UCSD-AML1 (cell line): ENCODE measurements around the gene KIF5B.
"Not testable (repeated sequence)": the region's sequence is repeated elsewhere in the genome, so short reads cannot be mapped to it uniquely, and the experiment has no call there.

Source experiments
- DNase-seq: peaks from one replicate; lab custom pipeline; 2025; ENCODE audit not compliant: unreplicated experiment; lab: John Stamatoyannopoulos, UW

Gene KIF5B

DNA sequence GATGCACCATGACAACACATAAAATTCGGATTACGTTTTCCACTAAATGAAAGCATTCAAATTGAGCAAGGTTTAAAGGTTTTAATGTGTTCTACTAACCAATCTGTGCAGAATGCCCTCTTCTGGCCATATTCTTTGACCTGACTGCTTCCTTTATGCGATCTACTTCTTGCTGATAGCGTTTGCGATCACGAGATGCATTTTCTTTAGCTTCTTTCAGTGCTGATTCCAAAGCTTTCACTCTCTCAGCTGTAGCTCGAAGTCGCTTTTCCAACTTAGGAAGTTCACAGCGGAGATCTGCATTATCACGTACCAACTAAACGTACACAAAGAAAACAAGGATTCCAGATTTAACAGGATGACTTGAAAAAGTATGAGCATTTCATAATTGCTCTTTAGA is 39.2 kb downstream of the KIF5B start:
- no peak for DNase-seq

DNA sequence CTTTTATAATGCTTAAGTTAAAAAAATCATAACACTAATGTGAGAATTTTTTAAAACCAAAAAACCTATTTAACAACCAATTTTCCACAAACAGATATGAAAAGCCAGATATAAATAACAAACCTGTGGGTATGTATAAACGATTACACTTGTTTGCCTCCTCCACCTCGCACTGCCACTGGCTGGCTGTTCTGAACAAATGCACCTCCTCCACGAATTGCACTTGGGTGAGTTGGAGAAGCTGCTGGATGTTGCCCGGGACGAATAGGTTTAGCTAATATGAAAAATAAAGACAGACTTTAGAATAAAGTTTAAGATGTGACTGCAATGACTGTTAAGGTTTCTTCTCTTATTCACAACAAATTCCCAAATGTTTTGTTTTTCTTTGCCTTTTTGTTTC is 40.8 kb downstream of the KIF5B start:
- no peak for DNase-seq

DNA sequence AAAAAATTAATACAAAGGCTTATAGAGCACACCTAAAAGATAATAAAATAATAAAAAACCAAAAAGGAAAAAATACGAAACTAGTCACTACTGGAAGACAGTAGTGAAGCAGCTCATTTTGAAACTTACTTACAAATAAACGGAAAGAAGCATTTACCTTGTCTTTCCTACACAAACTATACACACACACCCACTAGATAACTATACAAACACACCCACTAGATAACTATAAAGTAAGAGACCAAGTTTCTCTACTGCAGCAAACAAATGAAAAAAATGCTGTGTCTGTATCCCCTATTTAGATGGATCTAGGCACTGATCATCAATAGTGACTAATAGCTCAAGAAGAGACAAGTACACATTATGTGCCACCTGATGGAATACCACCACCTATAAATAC is 49.2 kb downstream of the KIF5B start:
- no peak for DNase-seq

DNA sequence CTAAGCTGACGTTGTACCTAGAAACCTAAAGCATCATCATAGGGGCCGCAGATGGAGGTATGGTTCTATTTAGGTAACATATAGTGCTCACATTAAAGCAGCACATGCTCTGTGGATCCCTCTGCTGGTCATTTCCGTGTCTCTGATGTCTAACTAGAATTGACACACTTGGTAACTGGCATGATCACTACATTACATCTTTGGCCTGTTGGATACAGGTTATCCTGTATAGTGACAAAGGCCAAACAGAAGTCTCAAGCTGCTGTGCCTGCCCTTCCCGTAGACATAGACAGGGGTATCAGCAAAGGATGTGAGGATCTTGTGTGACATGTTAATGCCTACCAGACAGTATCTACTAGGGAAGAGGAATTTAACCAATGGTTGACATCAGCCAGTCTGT is 51.2 kb downstream of the KIF5B start:
- no peak for DNase-seq

DNA sequence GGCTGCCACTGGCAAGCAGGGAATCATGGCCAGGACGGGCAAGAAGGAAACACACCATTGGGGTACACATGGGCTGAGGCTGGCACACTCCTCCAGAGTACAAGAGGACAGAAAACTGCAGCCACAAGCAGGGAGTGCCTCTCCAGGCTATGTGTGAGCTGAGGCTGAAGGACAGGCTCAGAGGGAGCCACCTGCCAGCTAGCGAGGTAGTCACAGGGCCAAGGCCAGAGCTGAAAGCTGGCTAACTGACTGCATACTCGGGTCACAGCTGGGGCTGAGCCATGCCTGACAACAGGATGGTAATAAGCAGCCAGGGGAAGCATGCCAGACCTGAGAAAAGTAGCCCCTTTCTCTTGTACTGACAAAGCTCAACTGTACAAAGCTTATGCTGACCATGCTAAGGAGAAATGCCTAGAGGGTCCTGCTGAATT is 52.0 kb downstream of the KIF5B start:
- DNase-seq: no peak

DNA sequence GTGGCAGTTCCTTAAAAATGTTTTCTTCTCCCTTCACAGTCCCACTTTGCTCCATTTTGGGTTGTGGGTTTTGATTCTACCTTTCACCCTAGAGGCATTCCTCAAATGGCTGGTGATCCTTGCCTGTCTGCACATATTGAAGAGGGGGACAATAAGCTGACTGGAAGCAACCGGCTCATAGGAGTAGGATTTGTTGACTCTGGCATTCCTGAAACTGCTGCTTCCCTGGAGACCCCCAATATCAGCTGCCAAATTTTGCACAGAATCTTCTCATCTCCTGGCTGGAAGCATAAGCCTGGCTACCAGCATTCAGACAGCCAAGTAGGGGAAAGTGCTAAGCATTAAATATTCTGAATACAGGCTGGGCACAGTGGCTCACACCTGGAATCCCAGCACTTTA is 53.7 kb downstream of the KIF5B start:
- DNase-seq: no peak

DNA sequence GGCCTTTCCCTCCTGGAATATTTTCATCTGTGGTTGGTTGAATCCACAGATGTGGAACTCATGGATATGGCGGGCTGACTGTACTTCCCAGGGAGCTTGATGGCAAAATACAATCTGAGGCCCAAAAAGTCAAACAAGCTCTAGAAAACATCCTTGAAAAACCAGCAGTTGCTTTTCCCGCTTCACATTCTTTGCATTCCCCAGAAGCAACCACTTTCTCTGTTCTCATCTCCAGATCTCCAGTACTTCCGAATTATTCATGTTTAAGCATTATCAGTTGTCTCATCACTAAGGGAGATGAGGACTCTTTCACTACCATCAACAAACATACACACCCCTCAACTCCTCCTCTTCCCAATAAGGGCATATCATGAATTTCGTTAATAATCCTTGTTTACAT is 55.3 kb downstream of the KIF5B start:
- no peak for DNase-seq

DNA sequence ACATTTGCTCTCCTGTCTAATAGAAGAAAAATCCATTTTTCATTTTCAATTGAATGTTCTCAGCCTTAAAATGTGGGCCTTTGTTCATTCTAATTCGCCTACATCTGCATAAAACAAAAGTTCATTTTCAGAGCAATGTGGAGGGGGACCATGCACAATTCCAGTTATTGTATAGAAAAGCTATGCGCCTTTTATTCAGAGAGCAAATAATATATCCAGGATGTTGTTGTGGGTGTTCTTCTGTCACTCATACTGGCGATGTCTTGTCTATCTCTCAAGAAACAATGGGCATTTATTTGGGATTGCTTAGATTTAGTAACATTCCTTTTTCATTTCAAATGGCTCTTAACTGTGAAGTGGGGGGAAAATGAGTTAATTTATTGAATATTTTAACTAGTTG is 56.4 kb downstream of the KIF5B start:
- DNase-seq: no peak

DNA sequence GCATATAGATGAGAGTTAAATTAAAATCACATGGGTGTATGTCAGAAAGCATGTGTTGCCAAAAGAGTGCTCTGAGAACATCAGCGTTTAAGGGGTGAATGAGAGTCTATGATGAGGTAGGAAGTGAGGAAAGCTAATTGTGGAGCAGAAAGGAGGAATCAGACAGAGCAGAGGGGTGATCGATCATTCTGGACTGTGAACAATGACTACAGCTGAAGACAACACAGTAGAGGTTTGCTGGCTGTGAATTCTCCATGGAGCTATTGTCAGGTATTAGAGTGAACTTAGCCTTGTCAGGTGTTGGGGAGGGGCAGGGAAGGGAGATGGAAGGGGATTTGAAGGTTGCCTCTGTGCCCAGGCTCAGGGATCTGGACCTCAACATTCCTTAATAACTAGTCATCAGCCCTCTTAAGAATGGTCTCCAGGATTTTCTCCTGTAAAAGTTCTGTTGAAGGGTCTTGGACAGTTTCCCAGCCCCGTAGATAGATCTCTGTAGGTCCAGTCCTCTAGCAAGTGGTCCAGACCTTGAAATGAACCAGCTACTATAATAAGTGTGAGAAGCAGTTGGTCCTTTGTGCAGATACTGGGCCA is 57.1 kb downstream of the KIF5B start:
- DNase-seq: no peak

DNA sequence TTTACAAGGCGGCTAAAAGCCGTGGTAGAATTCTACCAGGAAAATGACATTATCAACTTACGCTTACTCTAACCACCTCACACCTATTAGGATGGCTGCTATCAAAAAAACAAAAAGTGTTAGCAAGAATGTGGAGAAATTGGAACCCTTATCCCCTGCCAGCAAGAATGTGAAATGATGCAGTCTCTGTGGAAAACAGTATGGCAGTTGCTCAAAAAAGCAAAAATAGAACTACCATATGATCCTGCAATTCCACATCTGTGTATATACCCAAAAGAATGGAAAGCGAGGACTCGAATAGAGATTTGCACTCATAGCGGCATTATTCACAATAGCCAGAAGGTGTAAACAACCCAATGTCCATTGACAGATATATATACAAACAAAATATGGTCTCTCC is 61.3 kb downstream of the KIF5B start:
- DNase-seq: no peak

DNA sequence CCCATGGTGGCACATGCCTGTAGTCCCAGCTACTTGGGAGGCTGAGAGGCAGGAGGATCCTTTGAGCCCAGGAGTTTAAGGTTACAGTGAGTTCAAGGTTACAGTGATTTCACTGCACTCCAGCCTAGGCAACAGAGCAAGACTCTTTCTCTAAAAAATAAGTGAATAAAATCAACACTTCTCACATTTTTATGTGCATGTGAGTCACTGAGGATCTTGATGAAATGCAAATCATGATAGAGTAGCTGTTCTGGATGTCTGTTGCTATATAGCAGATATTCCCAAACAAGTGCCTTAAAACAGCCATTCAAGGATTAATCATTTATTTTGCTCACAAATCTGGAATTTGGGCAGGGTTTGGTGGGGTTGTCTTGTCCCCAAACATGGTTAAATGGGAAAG is 65.3 kb downstream of the KIF5B start:
- DNase-seq: no peak

DNA sequence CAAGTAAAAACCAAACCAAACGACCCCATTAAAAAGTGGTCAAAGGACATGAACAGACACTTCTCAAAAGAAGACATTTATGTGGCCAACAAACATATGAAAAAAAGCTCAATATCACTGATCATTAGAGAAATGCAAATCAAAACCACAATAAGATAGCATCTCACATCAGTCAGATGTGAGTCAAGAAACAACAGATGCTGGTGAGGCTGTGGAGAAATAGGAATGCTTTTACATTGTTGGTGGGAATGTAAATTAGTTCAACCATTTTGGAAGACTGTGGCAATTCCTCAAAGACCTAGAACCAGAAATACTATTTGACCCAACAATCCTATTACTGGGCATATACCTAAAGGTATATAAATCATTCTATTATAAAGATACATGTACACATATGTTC is 68.4 kb downstream of the KIF5B start:
- not testable (repeated sequence) for DNase-seq

DNA sequence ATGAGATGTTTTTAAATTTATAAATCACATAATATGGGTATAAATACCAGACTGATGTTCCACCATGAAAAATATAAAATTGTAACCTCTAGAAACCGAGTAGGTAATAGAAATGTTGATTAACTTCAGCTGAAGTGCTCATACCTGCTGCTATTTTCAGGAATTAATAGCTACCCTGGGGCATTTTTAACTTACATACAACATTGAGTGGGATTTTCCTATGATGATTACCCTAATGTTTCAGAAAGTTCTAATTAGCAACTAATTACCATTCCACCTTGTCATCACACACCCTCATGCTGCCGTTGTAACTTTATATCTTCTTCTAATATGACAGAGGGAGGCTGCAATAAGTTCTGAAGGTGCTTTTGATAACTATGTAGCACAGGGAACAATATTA is 74.1 kb downstream of the KIF5B start:
- DNase-seq: no peak

DNA sequence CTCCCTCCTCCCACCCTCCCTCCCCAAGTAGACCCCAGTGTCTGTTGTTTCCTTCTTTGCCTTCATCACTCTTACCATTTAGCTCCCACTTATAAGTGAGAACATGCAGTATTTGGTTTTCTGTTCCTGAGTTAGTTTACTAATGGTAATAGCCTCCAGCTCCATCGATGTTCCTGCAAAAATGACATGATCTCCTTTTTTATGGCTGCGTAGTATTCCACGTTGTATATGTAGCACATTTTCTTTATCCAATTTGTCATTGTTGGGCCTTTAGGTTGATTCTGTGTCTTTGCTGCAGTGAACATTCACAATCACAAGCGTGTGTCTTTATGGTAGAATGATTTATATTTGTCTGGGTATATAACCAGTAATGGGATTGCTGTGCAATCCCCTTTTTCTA is 75.8 kb downstream of the KIF5B start:
- no peak for DNase-seq

DNA sequence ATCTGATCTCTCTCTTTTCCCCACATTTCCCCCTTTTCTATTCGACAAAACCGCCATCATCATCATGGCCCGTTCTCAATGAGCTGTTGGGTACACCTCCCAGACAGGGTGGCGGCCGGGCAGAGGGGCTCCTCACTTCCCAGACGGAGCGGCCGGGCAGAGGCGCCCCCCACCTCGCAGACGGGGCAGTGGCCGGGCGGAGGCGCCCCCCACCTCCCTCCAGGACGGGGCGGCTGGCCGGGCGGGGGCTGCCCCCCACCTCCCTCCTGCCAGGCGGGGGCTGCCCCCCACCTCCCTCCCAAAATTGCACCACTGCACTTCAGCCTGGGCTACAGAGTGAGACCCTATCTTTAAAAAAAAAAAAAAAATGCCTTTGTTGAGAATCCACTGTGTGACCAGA is 77.2 kb downstream of the KIF5B start:
- not testable (repeated sequence) for DNase-seq

DNA sequence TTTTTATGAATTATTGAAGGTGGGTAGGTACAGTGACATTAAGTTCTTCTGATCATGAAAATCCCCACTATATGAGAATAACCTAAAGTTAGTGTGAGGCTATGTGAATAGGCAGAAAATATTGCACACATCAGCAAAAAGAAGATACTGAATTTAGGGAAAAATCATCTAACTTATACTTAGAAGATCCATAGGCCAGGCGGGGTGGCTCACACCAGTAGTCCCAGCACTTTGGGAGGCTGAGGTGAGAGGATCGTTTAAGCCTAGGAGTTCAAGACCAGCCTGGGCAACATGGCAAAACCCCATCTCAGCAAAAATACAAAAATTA is 78.1 kb downstream of the KIF5B start:
- DNase-seq: no peak

DNA sequence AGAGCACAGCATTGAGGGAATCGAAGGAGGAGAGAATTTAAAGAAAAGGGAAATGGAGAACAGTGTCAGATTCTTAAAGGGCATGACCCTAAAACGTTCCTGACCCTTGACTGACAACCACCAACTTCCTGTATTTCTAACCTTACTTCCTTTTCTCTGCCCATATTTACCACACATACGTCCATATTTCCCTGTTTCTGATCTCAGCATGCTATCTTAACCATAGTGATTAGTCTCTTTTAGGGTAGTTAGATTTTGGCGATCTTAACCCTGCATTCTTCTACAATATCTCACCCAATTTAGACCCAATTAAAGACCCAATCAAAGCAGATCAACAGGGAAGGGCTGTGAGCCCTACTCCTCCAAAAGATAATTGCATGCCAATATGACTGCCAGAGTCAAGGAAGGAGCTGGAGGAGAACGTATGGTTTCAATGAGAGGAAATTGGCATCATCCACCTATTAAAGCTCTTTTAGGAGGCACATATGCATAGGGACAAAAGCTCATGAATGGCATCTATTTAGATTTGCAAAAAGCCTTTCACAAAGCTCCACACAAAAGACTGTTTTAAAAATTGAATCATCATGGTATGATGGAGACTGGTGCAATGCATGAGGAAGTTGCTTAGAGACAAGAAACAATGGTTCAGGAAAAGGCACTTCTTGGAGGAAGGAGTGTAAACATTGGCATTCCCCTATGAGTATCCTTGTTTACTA is 78.6 kb downstream of the KIF5B start:
- no peak for DNase-seq

DNA sequence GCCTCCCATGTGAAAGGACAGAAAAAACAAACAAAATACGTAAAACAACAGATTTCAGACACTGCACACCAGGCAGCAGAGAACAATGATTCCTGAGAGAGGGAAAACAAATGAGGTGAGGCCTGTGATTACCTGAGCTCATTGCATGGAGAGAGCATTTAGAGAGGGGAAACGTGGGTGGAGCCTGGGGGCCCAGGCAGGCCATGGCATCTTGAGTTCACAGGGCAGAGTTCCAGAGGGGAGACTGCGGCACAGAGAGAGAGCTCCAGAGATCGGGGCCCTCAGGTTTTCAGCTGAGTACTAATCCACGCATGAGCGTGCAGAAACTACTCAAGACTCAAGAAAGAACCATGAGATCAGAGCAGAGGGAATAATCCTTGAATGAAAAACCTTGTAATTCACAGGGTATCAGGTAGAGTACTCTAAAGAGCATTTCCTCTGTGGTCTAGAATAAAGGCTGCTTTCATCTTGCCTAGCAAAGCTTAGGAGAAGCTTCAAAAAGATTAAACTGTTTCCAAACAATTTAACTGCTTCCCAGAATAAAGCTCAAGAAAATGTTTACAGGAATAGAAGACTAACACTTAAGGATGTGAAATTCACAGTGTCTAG is 81.0 kb downstream of the KIF5B start:
- no peak for DNase-seq

DNA sequence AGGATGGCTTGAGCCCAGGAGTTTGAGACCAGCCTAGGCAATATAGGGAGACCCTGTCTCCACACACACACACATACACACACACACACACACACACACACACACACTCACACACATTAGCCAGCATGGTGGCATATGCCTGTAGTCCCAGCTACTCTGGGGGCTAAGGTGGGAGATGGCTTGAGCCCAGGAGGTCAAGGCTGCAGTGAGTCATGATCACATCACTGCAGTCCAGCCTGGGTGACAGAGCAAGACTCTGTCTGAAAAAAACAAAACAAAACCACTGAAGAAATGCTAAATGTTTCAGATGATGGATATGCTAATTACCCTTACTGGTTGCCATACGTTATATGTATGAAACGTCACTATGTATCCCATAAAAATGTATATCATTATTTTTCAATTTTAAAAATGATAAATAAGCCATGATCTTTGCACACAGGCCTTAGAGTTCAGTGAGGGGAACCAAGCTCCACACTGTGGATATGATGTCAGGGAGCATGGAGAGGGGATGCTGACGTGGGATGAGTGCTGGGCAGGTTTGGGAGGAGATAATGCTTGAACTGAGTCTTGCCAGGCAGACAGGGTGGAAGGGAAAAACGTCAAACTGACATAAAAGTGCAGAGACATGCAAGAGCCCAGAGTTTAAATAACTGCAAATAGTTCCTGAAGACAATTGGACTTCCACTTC is 81.6 kb downstream of the KIF5B start:
- no peak for DNase-seq

DNA sequence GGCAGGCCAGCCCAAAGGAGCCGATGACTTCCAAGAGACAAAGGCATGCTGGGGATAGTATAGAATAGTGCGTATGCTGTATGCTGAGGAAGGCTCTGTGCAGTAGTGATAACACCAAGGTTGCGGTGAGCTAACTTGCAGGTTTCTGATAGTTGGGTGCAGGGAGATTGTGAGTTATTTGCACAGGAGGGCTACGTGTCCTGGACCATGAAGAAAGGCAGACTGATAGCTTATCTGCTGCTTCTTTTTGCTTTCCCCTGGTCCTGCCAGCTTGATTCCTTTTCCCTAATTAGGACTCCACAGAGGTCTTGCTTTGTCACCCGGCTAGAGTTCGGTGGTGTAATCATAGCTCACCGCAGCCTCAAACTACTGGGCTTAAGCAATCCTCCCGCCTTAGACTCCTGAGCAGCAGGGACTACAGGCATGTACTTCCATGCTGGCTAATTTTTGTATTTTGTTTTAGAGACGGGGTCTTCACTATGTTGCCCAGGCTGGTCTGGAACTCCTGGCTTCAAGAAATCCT is 83.6 kb downstream of the KIF5B start:
- DNase-seq: no peak

DNA sequence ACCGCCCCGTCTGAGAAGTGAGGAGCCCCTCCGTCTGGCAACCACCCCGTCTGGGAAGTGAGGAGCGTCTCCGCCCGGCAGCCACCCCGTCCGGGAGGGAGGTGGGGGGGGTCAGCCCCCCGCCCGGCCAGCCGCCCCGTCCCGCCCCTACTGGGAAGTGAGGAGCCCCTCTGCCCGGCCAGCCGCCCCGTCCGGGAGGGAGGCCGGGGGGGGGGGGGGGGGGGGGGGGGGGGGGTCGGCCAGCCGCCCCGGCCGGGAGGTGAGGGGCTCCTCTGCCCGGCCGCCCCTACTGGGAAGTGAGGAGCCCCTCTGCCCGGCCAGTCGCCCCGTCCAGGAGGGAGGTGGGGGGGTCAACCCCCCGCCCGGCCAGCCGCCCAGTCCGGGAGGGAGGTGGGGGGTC is 86.4 kb downstream of the KIF5B start:
- DNase-seq: not testable (repeated sequence)

DNA sequence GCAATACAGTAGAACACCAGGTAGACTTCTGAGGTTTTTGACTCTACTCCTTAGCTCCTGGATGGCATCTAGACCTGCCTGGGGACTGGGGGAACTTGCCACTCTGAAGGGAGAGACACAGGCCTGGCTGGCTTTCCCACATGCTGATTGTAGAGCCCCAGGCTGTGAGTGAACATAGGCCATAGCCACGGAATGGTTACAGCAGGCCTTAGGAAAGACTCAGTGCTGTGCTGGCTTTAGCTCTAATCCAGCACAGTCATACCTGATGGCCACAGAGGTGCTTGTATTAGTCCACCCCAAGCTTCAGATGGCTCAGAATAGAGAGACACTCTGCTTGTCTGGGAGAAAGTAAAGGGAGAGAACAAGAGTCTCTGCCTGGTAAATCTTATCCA is 92.6 kb downstream of the KIF5B start:
- DNase-seq: no peak
